Prostate gland (tissue), 2 donors: ENCODE measurements around the gene SESN3. TPM values are rescaled to one million over a fixed set of nuclear protein-coding genes. Genes with fewer than 3 reads are reported as not detected.

Experiments used
- DNase-seq: peaks from one replicate; pipeline ENCODE4 v3.0.0-alpha.2; 2019; ENCODE audit warnings: low spot score
- H3K27ac ChIP-seq, 2 donors: fragments of 200-600 bp; sonication (generic); 2 replicates each; pipeline ENCODE4 v1.5.1; 2017 to 2019
- H3K27me3 ChIP-seq: fragments of 200-600 bp; sonication (generic); replicated peaks from 2 replicates; pipeline ENCODE4 v1.5.1; 2019; ENCODE audit not compliant: insufficient read depth
- H3K36me3 ChIP-seq, 2 donors: fragments of 200-600 bp; sonication (generic); 1 replicate in 1 of 2; 2 replicates in 1 of 2; pipeline versions ENCODE4 v1.5.1 to v1.8.1; 2017 to 2019
- H3K4me1 ChIP-seq: fragments of 200-600 bp; sonication (generic); replicated peaks from 2 replicates; pipeline ENCODE4 v1.5.1; 2019
- H3K4me3 ChIP-seq, 2 donors: fragments of 200-600 bp; sonication (generic); 2 replicates each; pipeline ENCODE4 v1.5.1; 2017 to 2019
- H3K9me3 ChIP-seq: fragments of 200-600 bp; sonication (generic); 2 replicates; pipeline ENCODE4 v1.5.1; 2017
- POLR2A ChIP-seq: fragments of 450-650 bp; IDR thresholded peaks from one replicate; pipeline ENCODE4 v1.6.1; 2016; ENCODE audit warnings: antibody characterized with exemption, mild to moderate bottlenecking
- POLR2AphosphoS5 ChIP-seq: sonication (generic); formaldehyde crosslinking; IDR thresholded peaks from one replicate; pipeline ENCODE4 v1.6.1; 2017; ENCODE audit warnings: antibody characterized with exemption
- WGBS: methylation state at CpG from one replicate; pipeline ENCODE4 v1.1.5; 2018; 5-methylcytosine and 5-hydroxymethylcytosine counted together
- intact Hi-C: fragments of 100-400 bp; cut with DNase I; formaldehyde crosslinking; loops from one replicate; pipeline ENCODE4 v1.14.2; 2022
- total RNA-seq, 2 donors: library from RNA; depleted of rRNA; stranded (reverse); fragments of >200 nt; gene quantifications; one replicate each; pipeline ENCODE4 v1.1.0, GENCODE V29; 2016
- TF ChIP-seq, protein P1 (sequence below), 4 experiments: fragments of 200-600 bp in 2 of 4; fragments of 450-650 bp in 2 of 4; sonication (generic) in 2 of 4; IDR thresholded peaks; 1 replicate in 3 of 4; 2 replicates in 1 of 4; pipeline ENCODE4 v1.5.1; 2016 to 2019; ENCODE audit warnings: antibody characterized with exemption in 4 of 4, mild to moderate bottlenecking in 2 of 4, moderate library complexity in 2 of 4

The SESN3 gene
- total RNA-seq, 2 donors from 2014 or later, result 21.3 to 33.8 TPM

DNA sequence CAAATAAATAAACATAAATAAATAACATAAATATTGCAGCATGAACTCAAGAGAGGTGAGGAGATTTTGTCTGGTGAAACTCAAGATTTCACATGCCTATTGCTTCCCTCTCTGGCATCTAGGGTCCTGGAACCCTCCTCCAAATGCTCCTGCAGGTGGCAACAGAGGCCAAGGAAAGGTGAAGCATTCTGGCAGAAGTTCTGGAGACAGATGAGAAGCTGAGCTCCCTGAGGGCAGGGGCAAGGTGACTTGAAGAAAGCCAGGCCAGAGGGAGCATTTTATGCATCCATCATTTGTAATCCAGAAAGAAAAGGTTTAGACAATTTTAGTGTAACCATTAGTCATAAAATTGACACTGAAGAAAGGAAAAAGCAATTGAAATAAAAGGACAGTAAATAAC, 76.5 kb downstream of the SESN3 start:
- DNase-seq, result peak; percentile 52
- Histone ChIP-seq H3K27me3 (no peaks in the 10 kb centered on the region), H3K27ac (no peak overlapping the region), H3K4me3 (no peak overlapping the region), H3K9me3 (no peaks in the 10 kb centered on the region), H3K36me3 (no peaks in the 10 kb centered on the region), H3K4me1 (no peaks in the 10 kb centered on the region)
- intact Hi-C loops, result loop anchor here (2.0 to 10.0 kb wide), 3 partner anchors 67 to 180 kb away; partner anchors contain the start of genes ENDOD1 and SESN3
- TF ChIP-seq POLR2AphosphoS5 (peak; percentile 41), POLR2A (no peak)
- TF ChIP-seq, protein P1, sequence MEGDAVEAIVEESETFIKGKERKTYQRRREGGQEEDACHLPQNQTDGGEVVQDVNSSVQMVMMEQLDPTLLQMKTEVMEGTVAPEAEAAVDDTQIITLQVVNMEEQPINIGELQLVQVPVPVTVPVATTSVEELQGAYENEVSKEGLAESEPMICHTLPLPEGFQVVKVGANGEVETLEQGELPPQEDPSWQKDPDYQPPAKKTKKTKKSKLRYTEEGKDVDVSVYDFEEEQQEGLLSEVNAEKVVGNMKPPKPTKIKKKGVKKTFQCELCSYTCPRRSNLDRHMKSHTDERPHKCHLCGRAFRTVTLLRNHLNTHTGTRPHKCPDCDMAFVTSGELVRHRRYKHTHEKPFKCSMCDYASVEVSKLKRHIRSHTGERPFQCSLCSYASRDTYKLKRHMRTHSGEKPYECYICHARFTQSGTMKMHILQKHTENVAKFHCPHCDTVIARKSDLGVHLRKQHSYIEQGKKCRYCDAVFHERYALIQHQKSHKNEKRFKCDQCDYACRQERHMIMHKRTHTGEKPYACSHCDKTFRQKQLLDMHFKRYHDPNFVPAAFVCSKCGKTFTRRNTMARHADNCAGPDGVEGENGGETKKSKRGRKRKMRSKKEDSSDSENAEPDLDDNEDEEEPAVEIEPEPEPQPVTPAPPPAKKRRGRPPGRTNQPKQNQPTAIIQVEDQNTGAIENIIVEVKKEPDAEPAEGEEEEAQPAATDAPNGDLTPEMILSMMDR (IDR thresholded peaks at IDR 0.05), result peak in 3 of 4 experiments; percentile 48 to 69 (median 66)

DNA sequence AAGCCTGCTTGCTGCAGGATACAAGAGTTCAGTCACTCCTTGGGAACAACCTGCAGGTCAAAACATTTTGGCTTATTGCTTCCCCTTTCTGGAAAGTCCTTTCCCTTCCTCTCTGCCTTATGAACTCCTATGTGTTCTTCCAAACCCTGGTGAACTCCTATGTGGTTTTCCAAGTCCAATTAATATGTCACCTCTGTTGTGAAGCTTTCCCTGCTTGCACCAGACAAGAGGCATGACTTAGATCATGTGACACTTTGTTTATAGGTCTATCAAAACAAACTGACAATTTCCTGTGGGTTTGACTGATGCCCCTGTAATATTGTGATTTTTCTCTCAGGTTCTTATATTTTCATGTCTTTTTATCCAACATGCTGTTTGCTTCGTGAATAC, 77.2 kb downstream of the SESN3 start:
- TF ChIP-seq POLR2A (no peak), POLR2AphosphoS5 (no peak)
- TF ChIP-seq, protein P1 (IDR thresholded peaks at IDR 0.05), result no peak
- no peaks in the 10 kb centered on the region for H3K36me3 ChIP-seq
- H3K4me3 ChIP-seq, result no peak overlapping the region
- 85% methylated on average over 1 of the region's 1 CpG for WGBS
- H3K27ac ChIP-seq, result no peak overlapping the region
- H3K9me3 ChIP-seq, result no peaks in the 10 kb centered on the region
- intact Hi-C loops, result loop anchor here (2.0 to 10.0 kb wide), 3 partner anchors 67 to 181 kb away; partner anchors contain the start of genes ENDOD1 and SESN3
- no peaks in the 10 kb centered on the region for H3K27me3 ChIP-seq
- no peak for DNase-seq
- H3K4me1 ChIP-seq, result no peaks in the 10 kb centered on the region

DNA sequence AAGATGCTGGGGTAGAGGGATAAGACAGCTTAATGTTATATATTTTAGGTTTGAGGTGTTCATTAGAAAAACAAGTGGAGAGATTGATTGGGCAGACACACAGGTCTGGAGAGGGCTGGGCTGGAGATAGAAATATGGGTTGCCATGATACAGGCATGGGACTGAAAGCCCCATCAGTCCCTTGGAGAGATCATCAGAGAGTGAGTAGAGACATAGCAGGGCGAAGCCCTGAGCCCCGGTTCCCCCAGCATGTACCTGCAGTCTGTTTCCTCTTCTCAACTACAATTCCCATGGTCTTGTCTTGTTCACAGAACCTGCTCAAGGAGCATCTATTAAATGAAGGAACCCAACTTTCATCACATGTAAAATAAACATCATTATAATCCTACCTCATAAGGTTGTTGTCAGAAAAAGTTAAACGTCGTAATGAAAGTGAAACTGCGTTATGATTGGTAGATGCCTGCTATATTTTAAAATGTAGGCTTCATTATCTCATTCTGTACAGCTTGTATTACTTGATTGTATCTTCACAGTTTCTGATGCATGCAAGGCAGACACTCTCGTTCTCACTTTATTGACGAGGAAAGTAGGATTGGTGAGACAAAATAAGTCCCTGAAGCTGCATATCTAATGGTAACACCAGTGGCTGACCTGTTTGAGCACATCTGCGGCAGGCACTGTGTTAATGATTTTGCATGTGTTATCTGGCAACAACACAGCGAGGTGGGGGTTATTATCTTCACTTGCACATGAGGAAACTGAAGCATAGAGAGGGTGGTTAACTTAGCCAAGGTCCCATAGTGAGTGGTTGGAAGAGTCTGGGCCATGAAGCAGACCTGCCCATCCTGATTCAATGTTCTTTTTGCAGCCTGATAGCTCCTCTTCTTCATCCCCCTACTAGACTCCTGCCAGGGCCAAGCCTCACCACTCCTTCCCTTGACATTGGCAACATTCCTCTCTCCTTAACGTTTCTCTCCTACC, 77.8 kb downstream of the SESN3 start:
- WGBS, result 36% methylated on average over 10 of the region's 10 CpGs
- no peak overlapping the region for H3K27ac ChIP-seq
- intact Hi-C loops, result loop anchor here (5.0 to 10.0 kb wide), 2 partner anchors 66 to 182 kb away; partner anchors contain the start of gene ENDOD1
- DNase-seq, result no peak
- H3K9me3 ChIP-seq, result no peaks in the 10 kb centered on the region
- no peaks in the 10 kb centered on the region for H3K27me3 ChIP-seq
- TF ChIP-seq POLR2A (no peak), POLR2AphosphoS5 (no peak)
- TF ChIP-seq, protein P1 (IDR thresholded peaks at IDR 0.05), result no peak
- no peaks in the 10 kb centered on the region for H3K4me1 ChIP-seq
- no peaks in the 10 kb centered on the region for H3K36me3 ChIP-seq
- no peak overlapping the region for H3K4me3 ChIP-seq

DNA sequence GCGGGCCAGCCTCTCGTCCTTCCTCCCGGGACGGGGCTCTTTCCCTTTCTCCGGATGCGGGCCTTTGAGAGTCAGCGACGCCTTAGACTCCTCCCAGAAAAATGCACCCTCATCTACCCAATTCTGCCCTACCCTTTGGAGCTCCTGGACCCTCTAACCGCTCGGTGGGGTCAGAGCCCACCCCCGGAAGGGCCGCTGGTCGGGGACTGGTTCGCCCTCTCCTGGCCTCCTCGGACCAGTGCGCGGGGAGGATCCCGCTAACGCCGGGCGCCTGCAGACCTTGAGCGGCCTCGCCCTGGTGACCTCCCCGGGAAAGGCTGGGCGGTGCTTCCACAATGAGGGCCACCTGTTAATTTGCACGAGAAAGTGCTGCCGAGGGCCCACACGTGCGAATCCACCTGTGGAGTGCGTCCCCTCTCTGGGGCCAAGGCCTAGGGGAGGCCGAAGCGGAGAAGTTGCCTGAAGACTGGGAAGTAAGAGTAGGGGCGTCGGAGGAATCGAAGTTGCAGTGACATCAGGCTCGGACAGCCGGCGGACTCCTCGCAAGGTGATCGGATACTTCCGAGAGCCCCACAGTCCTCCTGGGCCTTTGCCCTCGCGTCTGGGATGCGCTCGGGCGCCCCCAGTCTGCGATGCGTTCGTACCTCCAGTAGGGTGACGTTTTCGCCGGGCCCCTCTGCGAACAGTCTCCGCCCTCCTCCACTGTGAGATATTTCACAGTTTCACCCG, 79.9 kb downstream of the SESN3 start:
- Histone ChIP-seq H3K9me3 (no peaks in the 10 kb centered on the region), H3K27ac (peak overlapping the region; percentile 85 to 91), H3K4me1 (no peaks in the 10 kb centered on the region), H3K27me3 (no peaks in the 10 kb centered on the region), H3K36me3 (no peaks in the 10 kb centered on the region), H3K4me3 (peak overlapping the region; percentile 39 to 41)
- TF ChIP-seq POLR2A, result peak; percentile 68
- TF ChIP-seq, protein P1 (IDR thresholded peaks at IDR 0.05), result peak; percentile 68 to 99 (median 88)
- peak; percentile 88 for TF ChIP-seq POLR2AphosphoS5
- peak; percentile 93 for DNase-seq
- intact Hi-C loops, result loop anchor here (2.0 to 10.0 kb wide), 5 partner anchors 64 to 614 kb away; partner anchors contain the start of gene ENDOD1
- whole genome bisulfite sequencing, result 5% methylated on average over 55 of the region's 55 CpGs
